A673 (cell line): Measurements from ENCODE around the gene WDR36. TPM values are rescaled to one million over a fixed set of nuclear protein-coding genes. Genes with fewer than 3 reads are reported as not detected.

ENCODE experiments used
- BruUV-seq: library from RNA; stranded (reverse); fragments of 400-500 nt; replicated peaks from 2 replicates; lab custom pipeline; 2021; lab: Mats Ljungman, UMichigan
- CTCF ChIA-PET: fragments of 300-600 bp; sonication (Branson Sonifier 250); formaldehyde crosslinking; loops from one replicate; lab custom pipeline; 2022; ENCODE audit warnings: antibody characterized with exemption; lab: Charles Lee
- POLR2A ChIA-PET: fragments of 300-600 bp; sonication (Branson Sonifier 250); formaldehyde crosslinking; loops from one replicate; lab custom pipeline; 2022; ENCODE audit warnings: antibody characterized with exemption; ENCODE audit not compliant: low non-redundant PET; lab: Charles Lee
- DNase-seq: peaks from one replicate; pipeline ENCODE4 v3.0.0-alpha.2; 2015; ENCODE audit warnings: low spot score
- H3K27ac ChIP-seq: fragments of 200-600 bp; sonication (generic); 2 replicates; pipeline ENCODE4 v1.5.1; 2016; ENCODE audit warnings: mixed run types, low read depth, mild to moderate bottlenecking, mixed read lengths, antibody characterized with exemption, low read length; ENCODE audit not compliant: poor library complexity, severe bottlenecking
- H3K27me3 ChIP-seq: fragments of 200-600 bp; sonication (generic); replicated peaks from 2 replicates; pipeline ENCODE4 v1.6.1; 2017; ENCODE audit warnings: mixed run types, low read depth, mild to moderate bottlenecking, mixed read lengths, antibody characterized with exemption, low read length; ENCODE audit not compliant: insufficient read depth, poor library complexity
- H3K36me3 ChIP-seq: fragments of 200-600 bp; sonication (generic); 2 replicates; pipeline ENCODE4 v1.6.1; 2016; ENCODE audit warnings: mixed run types, mild to moderate bottlenecking, mixed read lengths, antibody characterized with exemption, low read length; ENCODE audit not compliant: insufficient read depth, poor library complexity, severe bottlenecking
- H3K4me1 ChIP-seq: fragments of 200-600 bp; sonication (generic); 2 replicates; pipeline ENCODE4 v1.6.1; 2017; ENCODE audit warnings: mixed run types, mild to moderate bottlenecking, mixed read lengths, antibody characterized with exemption, low read length; ENCODE audit not compliant: insufficient read depth, poor library complexity, severe bottlenecking
- H3K4me3 ChIP-seq: fragments of 200-600 bp; sonication (generic); 2 replicates; pipeline ENCODE4 v1.5.1; 2016; ENCODE audit warnings: low read depth, mixed run types, mild to moderate bottlenecking, mixed read lengths, low read length; ENCODE audit not compliant: poor library complexity, severe bottlenecking
- H3K9me3 ChIP-seq: fragments of 200-600 bp; sonication (generic); 2 replicates; pipeline ENCODE4 v1.6.1; 2016; ENCODE audit warnings: mixed run types, low read depth, mild to moderate bottlenecking, mixed read lengths, antibody characterized with exemption, low read length; ENCODE audit not compliant: poor library complexity, severe bottlenecking
- EZH2 ChIP-seq: fragments of 200-600 bp; sonication (generic); IDR thresholded peaks from 2 replicates; pipeline ENCODE4 v1.6.1; 2017; ENCODE audit warnings: borderline replicate concordance, low read depth, mild to moderate bottlenecking, mixed read lengths, antibody characterized with exemption, low read length; ENCODE audit not compliant: poor library complexity, severe bottlenecking
- intact Hi-C: fragments of 100-400 bp; cut with micrococcal nuclease; formaldehyde crosslinking; loops from one replicate; pipeline ENCODE4 v1.10.0; 2022; ENCODE audit not compliant: unreplicated experiment
- total RNA-seq: library from RNA; stranded (reverse); gene quantifications from 2 replicates; pipeline ENCODE4 v1.2.3, GENCODE V29; 2021
- TF ChIP-seq, protein P1 (sequence below): fragments of 300-800, 200-600 bp; sonication (generic); conservative IDR thresholded peaks from 2 replicates; pipeline ENCODE4 v1.5.1; 2017; ENCODE audit warnings: low read depth, mild to moderate bottlenecking, antibody characterized with exemption, low read length, moderate library complexity, mixed read lengths

Gene WDR36
- total RNA-seq, 1 experiment from 2014 or later, result 33.0 TPM

DNA sequence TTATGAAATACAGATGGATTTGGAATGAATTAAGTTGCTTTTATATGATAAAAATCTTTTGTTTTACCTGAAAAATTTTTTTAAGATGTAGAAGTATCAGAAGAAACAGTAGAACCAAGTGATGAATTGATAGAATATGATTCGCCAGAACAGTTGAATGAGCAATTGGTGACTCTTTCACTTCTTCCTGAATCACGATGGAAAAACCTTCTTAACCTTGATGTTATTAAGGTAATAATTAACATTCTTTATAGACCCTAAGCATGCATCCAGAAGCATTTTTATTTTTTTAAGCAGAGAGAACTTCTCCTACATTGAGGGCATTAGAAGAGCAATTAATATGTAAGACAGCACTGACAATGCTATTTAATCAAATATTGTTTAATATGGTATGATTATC is 28.8 kb downstream of the WDR36 start:
- no peaks in the 10 kb centered on the region for H3K4me1 ChIP-seq
- no peak for TF ChIP-seq EZH2
- TF ChIP-seq, protein P1, sequence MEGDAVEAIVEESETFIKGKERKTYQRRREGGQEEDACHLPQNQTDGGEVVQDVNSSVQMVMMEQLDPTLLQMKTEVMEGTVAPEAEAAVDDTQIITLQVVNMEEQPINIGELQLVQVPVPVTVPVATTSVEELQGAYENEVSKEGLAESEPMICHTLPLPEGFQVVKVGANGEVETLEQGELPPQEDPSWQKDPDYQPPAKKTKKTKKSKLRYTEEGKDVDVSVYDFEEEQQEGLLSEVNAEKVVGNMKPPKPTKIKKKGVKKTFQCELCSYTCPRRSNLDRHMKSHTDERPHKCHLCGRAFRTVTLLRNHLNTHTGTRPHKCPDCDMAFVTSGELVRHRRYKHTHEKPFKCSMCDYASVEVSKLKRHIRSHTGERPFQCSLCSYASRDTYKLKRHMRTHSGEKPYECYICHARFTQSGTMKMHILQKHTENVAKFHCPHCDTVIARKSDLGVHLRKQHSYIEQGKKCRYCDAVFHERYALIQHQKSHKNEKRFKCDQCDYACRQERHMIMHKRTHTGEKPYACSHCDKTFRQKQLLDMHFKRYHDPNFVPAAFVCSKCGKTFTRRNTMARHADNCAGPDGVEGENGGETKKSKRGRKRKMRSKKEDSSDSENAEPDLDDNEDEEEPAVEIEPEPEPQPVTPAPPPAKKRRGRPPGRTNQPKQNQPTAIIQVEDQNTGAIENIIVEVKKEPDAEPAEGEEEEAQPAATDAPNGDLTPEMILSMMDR, result no peak
- H3K4me3 ChIP-seq, result no peak overlapping the region
- H3K27me3 ChIP-seq, result no peaks in the 10 kb centered on the region
- no peak overlapping the region for H3K27ac ChIP-seq
- H3K36me3 ChIP-seq, result peaks cover 65% of the 10 kb centered on the region
- ChIA-PET CTCF (no interaction called here), POLR2A (no interaction called here)
- DNase-seq, result no peak
- no peaks in the 10 kb centered on the region for H3K9me3 ChIP-seq
- intact Hi-C loops, result no loop called here
- BruUV-seq, result no TSS peak

- H3K4me3 ChIP-seq, result no peak overlapping the region
- POLR2A ChIA-PET, result no interaction called here
- no peak for DNase-seq
- H3K9me3 ChIP-seq, result no peaks in the 10 kb centered on the region
- no peak overlapping the region for H3K27ac ChIP-seq
- intact Hi-C loops, result no loop called here
- peaks cover 75% of the 10 kb centered on the region for H3K36me3 ChIP-seq
- TF ChIP-seq, protein P1, result no peak
- TF ChIP-seq EZH2, result no peak
- BruUV-seq, result no TSS peak
- CTCF ChIA-PET, result no interaction called here
- H3K4me1 ChIP-seq, result no peaks in the 10 kb centered on the region
- no peaks in the 10 kb centered on the region for H3K27me3 ChIP-seq
Measured at GRCh38 chr5:111121926-111122325, 29.8 kb downstream of the WDR36 start.

DNA sequence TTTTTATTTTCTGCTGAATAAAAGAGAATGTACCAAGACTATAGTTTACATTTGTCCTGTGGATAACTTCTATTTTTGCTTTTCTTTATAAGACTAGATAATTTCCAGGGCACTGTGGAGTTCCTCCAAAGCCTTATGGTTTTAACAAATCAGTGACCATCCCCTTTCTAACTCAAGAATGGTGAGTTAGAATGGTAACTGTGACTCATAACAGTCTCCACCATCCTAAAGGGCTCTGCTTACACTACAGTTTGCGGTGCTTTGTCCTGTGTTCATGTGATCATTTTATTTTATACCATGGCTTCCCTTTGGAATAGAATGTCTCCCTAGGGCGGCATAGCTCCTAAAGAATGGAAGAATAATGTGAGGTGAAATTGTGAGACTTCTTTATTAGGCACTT is 30.2 kb downstream of the WDR36 start:
- no TSS peak for BruUV-seq
- H3K4me1 ChIP-seq, result no peaks in the 10 kb centered on the region
- POLR2A ChIA-PET, result no interaction called here
- H3K27me3 ChIP-seq, result no peaks in the 10 kb centered on the region
- H3K27ac ChIP-seq, result no peak overlapping the region
- no peak for TF ChIP-seq EZH2
- TF ChIP-seq, protein P1, result no peak
- intact Hi-C loops, result no loop called here
- no peak for DNase-seq
- H3K4me3 ChIP-seq, result no peak overlapping the region
- CTCF ChIA-PET, result no interaction called here
- no peaks in the 10 kb centered on the region for H3K9me3 ChIP-seq
- peaks cover 79% of the 10 kb centered on the region for H3K36me3 ChIP-seq
